Colonic mucosa (tissue), 4 donors: ENCODE measurements around the gene SNAP29. TPM values are rescaled to one million over a fixed set of nuclear protein-coding genes. Genes with fewer than 3 reads are reported as not detected.
"Not testable (repeated sequence)": the region's sequence is repeated elsewhere in the genome, so short reads cannot be mapped to it uniquely, and the experiment has no call there.

Experiments
- DNase-seq: peaks from one replicate; pipeline ENCODE4 v3.0.0-alpha.2; 2020
- H3K27ac ChIP-seq: fragments of 200-600 bp; one replicate; pipeline ENCODE4 v1.8.0; 2021
- H3K27me3 ChIP-seq: fragments of 200-600 bp; one replicate; pipeline ENCODE4 v1.8.0; 2021
- H3K36me3 ChIP-seq: fragments of 200-600 bp; one replicate; pipeline ENCODE4 v1.8.0; 2021
- H3K4me1 ChIP-seq: fragments of 200-600 bp; one replicate; pipeline ENCODE4 v1.8.0; 2021; ENCODE audit warnings: mild to moderate bottlenecking
- H3K4me3 ChIP-seq: fragments of 200-600 bp; one replicate; pipeline ENCODE4 v1.8.0; 2021
- H3K9ac ChIP-seq, 2 donors: one replicate each; pipeline ENCODE4 v1.7.0; 2013; ENCODE audit warnings: control low read depth in 2 of 2, low read depth in 2 of 2, low read length in 2 of 2
- H3K9me3 ChIP-seq: fragments of 200-600 bp; one replicate; pipeline ENCODE4 v1.8.0; 2021
- CTCF ChIP-seq: fragments of 200-600 bp; IDR thresholded peaks from one replicate; pipeline ENCODE4 v1.8.0; 2022; ENCODE audit warnings: antibody characterized with exemption, mild to moderate bottlenecking
- intact Hi-C: fragments of 100-400 bp; cut with DNase I; formaldehyde crosslinking; loops from one replicate; pipeline ENCODE4 v1.14.1; 2022
- total RNA-seq, 2 donors: library from RNA; stranded (reverse); fragmentation: NEBNext Ultra II Directional in 1 of 2; extraction: Animal tissue kit (Norgen Biotek cat#: 25700) in 1 of 2; gene quantifications; one replicate each; pipeline ENCODE4 v1.2.1, GENCODE V29; 2021
- donor health status: healthy.
- donor health status: DM: no; HTN: no; CAD: no.
- donor health status: DM: no; HTN: no; CAD: no.

The SNAP29 gene
- total RNA-seq, 2 donors from 2014 or later: 25.3 to 39.0 TPM

- H3K36me3 ChIP-seq: no peaks in the 10 kb centered on the region
- no peaks in the 10 kb centered on the region for H3K4me1 ChIP-seq
- no peaks in the 10 kb centered on the region for H3K27me3 ChIP-seq
- H3K9ac ChIP-seq: no peak overlapping the region
- TF ChIP-seq CTCF: no peak
- DNase-seq: no peak
- no peak overlapping the region for H3K27ac ChIP-seq
- no peaks in the 10 kb centered on the region for H3K9me3 ChIP-seq
- no peak overlapping the region for H3K4me3 ChIP-seq
- intact Hi-C loops: no loop called here
Observed at GRCh38 chr22:20819471-20819870, 39.3 kb upstream of the SNAP29 start.

GRCh38 chr22:20821717-20822239 lies 37.0 kb upstream of the SNAP29 start:
- intact Hi-C loops, DNase-seq: not testable (repeated sequence)

GRCh38 chr22:20822240-20822639 lies 36.6 kb upstream of the SNAP29 start:
- no peak overlapping the region for H3K9ac ChIP-seq
- intact Hi-C loops: no loop called here
- no peaks in the 10 kb centered on the region for H3K36me3 ChIP-seq
- no peaks in the 10 kb centered on the region for H3K4me1 ChIP-seq
- no peak overlapping the region for H3K4me3 ChIP-seq
- H3K9me3 ChIP-seq: no peaks in the 10 kb centered on the region
- no peaks in the 10 kb centered on the region for H3K27me3 ChIP-seq
- H3K27ac ChIP-seq: no peak overlapping the region
- no peak for DNase-seq
- no peak for TF ChIP-seq CTCF

More at GRCh38 chr22:20821717-20822239, 37.0 kb upstream of the SNAP29 start:
- not testable (repeated sequence) for H3K36me3 ChIP-seq, H3K27ac ChIP-seq, H3K9ac ChIP-seq, H3K4me3 ChIP-seq, H3K4me1 ChIP-seq, H3K27me3 ChIP-seq, H3K9me3 ChIP-seq

- DNase-seq: no peak
- no peaks in the 10 kb centered on the region for H3K9me3 ChIP-seq
- H3K27me3 ChIP-seq: no peaks in the 10 kb centered on the region
- H3K9ac ChIP-seq: no peak overlapping the region
- H3K27ac ChIP-seq: no peak overlapping the region
- no peak overlapping the region for H3K4me3 ChIP-seq
- no peak for TF ChIP-seq CTCF
- intact Hi-C loops: no loop called here
- H3K36me3 ChIP-seq: no peaks in the 10 kb centered on the region
- no peaks in the 10 kb centered on the region for H3K4me1 ChIP-seq
Observed at GRCh38 chr22:20823264-20823663, 35.5 kb upstream of the SNAP29 start.

- H3K4me3 ChIP-seq, H3K27me3 ChIP-seq, H3K9ac ChIP-seq, H3K9me3 ChIP-seq, intact Hi-C loops, H3K27ac ChIP-seq, DNase-seq, H3K36me3 ChIP-seq, H3K4me1 ChIP-seq: not testable (repeated sequence)
Observed at GRCh38 chr22:20825216-20825615, 33.6 kb upstream of the SNAP29 start.

- Histone ChIP-seq H3K27ac (no peak overlapping the region), H3K4me3 (no peak overlapping the region), H3K9ac (no peak overlapping the region), H3K9me3 (no peaks in the 10 kb centered on the region), H3K4me1 (no peaks in the 10 kb centered on the region), H3K27me3 (no peaks in the 10 kb centered on the region), H3K36me3 (no peaks in the 10 kb centered on the region)
- intact Hi-C loops: no loop called here
- TF ChIP-seq CTCF: no peak
- DNase-seq: no peak
Observed at GRCh38 chr22:20825624-20826023, 33.2 kb upstream of the SNAP29 start.

- H3K4me1 ChIP-seq, H3K27ac ChIP-seq, H3K9me3 ChIP-seq, DNase-seq, H3K4me3 ChIP-seq, intact Hi-C loops, H3K36me3 ChIP-seq, H3K9ac ChIP-seq, H3K27me3 ChIP-seq: not testable (repeated sequence)
Observed at GRCh38 chr22:20826373-20827152, 32.2 kb upstream of the SNAP29 start.
